NCI-H2171 treated with DMSO at 0.1 percent for 48 hours (cell line): ENCODE measurements around the gene BRMS1L.
"Not testable (repeated sequence)": the region's sequence is repeated elsewhere in the genome, so short reads cannot be mapped to it uniquely, and the experiment has no call there.

Experiments used
- DNase-seq: peaks from one replicate; lab custom pipeline; 2025; lab: John Stamatoyannopoulos, UW

Gene BRMS1L

GRCh38 chr14:35821564-35822411 is 4.3 kb upstream of the BRMS1L start:
- peak; percentile 60 for DNase-seq

- DNase-seq = no peak
Measured at GRCh38 chr14:35822501-35822900, 3.6 kb upstream of the BRMS1L start.

GRCh38 chr14:35824446-35825165 is 1.5 kb upstream of the BRMS1L start:
- DNase-seq = not testable (repeated sequence)

GRCh38 chr14:35825968-35826217 is 245 bp upstream of the BRMS1L start:
- DNase-seq = no peak

GRCh38 chr14:35826952-35827416 is 846 bp downstream of the BRMS1L start:
- no peak for DNase-seq

- DNase-seq = no peak
Measured at GRCh38 chr14:35827678-35828472, 1.7 kb downstream of the BRMS1L start.

GRCh38 chr14:35829449-35829848 is 3.3 kb downstream of the BRMS1L start:
- DNase-seq = no peak

GRCh38 chr14:35835208-35835982 is 9.3 kb downstream of the BRMS1L start:
- DNase-seq = no peak

GRCh38 chr14:35841704-35842103 is 15.6 kb downstream of the BRMS1L start:
- DNase-seq = not testable (repeated sequence)

- not testable (repeated sequence) for DNase-seq
Measured at GRCh38 chr14:35842245-35842644, 16.1 kb downstream of the BRMS1L start.

- no peak for DNase-seq
Measured at GRCh38 chr14:35844494-35844893, 18.4 kb downstream of the BRMS1L start.

- DNase-seq = peak; percentile 10
Measured at GRCh38 chr14:35847636-35848035, 21.5 kb downstream of the BRMS1L start.

GRCh38 chr14:35849122-35849521 is 23.0 kb downstream of the BRMS1L start:
- DNase-seq = no peak

- DNase-seq = no peak
Measured at GRCh38 chr14:35851823-35852222, 25.7 kb downstream of the BRMS1L start.

- DNase-seq = no peak
Measured at GRCh38 chr14:35853225-35853624, 27.1 kb downstream of the BRMS1L start.

- DNase-seq = no peak
Measured at GRCh38 chr14:35854696-35855270, 28.6 kb downstream of the BRMS1L start.

- peak; percentile 94 for DNase-seq
Measured at GRCh38 chr14:35855876-35856481, 29.8 kb downstream of the BRMS1L start.

- DNase-seq = no peak
Measured at GRCh38 chr14:35858521-35859209, 32.5 kb downstream of the BRMS1L start.

GRCh38 chr14:35861204-35861868 is 35.2 kb downstream of the BRMS1L start:
- peak; percentile 66 for DNase-seq
